Activated CD8-positive, alpha-beta memory T cell treated with anti-CD3 and anti-CD28 coated beads for 4 hours (primary cell): ENCODE measurements around the gene TM9SF3.

Source experiments
- DNase-seq, 2 donors: peaks; one replicate each; pipeline ENCODE4 v3.0.0-alpha.2; 2020; ENCODE audit warnings: low read depth in 2 of 2

The TM9SF3 gene

DNA sequence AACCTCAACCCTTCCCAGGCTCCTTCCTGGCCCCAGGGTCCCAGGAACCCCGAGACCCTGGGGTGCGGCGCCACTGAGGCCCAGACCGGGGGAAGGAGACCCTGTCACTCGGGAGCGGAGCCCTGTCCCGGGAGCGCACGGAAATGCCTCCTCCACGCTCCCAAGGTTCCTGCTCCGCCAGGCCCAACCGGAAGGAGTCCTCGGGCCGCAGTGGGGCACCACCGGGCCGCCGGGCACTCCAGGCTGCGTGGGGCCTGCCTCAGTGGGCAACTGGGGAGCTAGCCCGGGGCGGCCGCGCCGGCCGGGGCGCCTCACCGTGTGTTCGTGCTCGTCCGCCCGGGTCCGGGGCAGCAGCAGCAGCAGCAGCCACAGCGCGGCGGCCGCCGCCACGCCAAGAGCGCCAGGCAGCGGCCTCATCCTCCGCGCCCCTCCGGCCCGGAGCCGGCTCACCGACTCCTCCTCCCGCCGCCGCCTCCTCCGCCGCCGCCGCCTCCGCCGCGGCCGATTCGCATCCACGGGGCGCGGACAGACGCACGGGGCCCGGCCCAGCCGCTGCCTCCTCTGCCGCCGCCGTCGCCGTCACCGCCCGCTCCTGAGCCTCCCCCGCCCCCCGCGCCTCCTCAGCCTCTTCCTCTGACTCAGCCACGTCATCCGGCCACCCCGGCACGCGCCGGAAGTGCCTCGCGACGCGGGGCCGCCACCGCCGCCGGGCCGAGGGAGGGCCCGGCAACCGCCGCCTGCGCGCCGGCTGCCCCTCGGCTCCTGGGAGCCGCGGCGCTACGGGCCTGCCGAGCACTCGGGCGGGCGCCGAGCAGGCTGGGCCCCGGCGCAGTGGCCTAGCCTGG is at the start of gene TM9SF3:
TSS of gene TM9SF3 (minus strand) at position 594 of the 845 bp plus-strand sequence. CDS start at position 417, 177 bp downstream.
- DNase-seq, result peak; percentile 88 to 89

- DNase-seq, result no peak
Observed at GRCh38 chr10:96636551-96636950, 49.7 kb upstream of the TM9SF3 start.

DNA sequence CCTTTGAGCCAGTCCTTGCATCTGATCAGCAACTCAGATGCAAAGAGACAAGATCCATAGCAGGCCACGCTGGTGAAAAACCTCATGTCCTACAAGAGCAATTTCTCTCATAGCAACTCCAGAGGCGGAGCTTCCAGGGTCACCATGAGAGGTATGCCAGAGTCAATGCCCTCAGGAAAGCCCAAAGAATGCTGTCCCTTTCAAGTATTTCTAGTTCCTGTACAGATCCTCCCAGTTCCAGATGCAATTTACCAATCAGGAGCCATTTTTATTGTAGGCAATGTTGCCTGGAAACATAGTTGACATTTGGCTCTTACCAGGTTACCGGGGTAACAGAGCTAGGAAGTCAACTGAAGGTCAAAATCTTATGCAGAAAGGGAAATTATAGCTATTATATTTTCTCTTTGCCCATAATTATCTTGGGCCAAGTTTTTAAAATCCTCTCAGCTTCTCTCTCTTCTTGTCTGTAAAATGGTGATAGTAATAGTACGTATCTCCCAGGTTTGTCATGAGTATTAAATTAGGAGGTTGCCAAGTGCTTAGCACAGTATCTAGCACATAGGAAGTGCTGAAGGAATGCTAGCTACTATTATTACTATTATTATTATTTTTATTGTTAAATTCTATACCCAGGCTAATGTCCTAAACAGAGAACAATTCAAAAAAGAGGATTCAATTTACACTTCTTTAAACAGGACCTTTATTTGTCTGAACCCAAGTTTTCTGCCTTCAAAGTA is 46.3 kb upstream of the TM9SF3 start:
- no peak for DNase-seq

DNA sequence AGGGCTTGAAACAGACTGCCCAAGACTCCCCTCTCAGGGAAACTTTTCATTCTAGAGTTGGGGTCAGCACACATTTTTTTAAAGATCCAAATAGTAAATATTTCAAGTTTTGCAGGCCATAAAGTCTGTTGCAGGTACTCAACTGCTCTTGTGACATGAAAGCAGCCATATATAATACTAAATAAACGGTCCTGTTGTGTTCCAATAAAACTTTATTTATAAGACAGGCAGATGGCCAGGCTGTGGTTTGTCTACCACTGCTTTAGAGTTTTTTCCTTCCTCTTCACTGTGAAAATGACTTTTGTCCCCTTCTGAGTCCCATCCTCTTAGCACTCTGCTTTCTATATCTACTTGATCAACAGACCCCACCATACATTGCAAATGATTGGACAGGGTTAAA is 40.5 kb upstream of the TM9SF3 start:
- DNase-seq, result no peak

GRCh38 chr10:96626795-96627194 is 40.0 kb upstream of the TM9SF3 start:
- DNase-seq, result no peak

- DNase-seq, result no peak
Observed at GRCh38 chr10:96625173-96625572, 38.4 kb upstream of the TM9SF3 start.

DNA sequence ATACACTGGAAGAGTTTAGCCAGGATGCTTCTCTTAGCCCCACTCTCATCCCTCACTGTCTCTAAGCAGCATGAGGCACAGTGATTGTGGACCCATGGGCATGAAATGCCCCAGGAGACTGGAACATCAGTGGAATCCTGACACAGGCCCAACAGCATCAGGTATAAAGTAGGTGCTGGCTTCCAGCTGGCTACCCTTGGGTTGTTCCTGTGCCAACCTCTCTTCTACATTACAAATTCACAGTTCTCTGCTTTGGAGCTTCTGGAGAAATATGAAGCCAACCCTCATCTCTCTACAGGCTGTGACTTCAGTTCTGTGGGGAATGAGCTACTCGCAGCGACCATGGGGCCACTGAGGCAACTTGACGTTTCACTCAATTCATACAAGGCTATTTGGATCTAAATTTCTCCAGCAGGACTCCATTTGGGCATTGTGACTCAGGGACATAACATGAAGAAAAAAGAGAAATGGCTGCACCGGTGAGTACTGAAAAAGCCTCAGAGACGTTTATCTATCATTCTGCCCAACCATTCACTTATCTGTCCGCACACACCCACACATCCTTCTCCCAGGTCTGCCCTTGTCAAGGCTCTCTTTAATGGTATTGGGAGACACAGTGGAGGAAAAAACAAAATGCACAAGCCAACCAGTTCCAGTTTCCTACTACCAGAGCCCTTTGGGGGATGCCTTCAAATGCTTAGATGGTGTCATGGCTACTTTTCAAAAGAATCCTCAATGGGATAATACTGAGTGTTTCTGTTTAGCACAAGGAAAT is 35.4 kb upstream of the TM9SF3 start:
- no peak for DNase-seq

GRCh38 chr10:96619796-96620773 is 33.3 kb upstream of the TM9SF3 start:
- no peak for DNase-seq

GRCh38 chr10:96619120-96619519 is 32.3 kb upstream of the TM9SF3 start:
- DNase-seq, result no peak

- no peak for DNase-seq
Observed at GRCh38 chr10:96618653-96619052, 31.8 kb upstream of the TM9SF3 start.

DNA sequence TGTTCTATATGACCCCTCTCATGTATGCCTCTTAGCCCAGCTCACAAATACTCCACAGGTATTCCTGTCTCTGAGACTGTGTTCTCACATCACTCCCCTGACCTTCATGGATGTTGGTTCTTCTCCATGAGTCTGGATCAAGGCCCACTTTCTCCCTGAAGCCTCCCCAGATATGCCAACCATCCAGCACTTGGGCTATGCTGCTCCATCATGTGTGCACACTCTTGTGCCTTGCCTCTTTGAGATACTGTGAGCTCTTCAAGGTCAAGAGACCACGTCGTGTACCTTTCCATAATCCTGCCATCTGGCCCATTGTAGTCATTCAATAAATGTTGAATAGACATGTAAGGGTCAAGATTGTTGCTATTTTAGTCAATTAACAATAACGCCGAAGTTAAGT is 30.1 kb upstream of the TM9SF3 start:
- DNase-seq, result no peak

DNA sequence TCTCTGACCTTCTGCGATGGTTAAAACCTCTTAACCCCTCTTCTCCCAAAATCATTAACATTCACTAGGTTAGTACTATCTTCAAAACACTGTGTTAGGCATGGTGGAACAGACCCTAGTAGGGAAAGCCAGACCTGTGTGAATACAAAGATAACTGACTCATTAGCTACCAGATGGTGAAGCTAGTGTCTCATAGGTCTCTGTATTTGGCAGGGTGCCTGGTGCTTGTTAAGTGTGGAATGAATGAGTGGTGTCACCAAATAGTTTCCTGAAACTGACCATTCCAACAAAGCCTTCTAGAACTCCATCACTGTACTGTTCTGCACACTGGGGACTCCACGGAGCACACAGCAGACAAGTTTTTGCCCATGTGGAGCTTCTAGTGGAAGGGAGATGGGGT is 27.7 kb upstream of the TM9SF3 start:
- no peak for DNase-seq

DNA sequence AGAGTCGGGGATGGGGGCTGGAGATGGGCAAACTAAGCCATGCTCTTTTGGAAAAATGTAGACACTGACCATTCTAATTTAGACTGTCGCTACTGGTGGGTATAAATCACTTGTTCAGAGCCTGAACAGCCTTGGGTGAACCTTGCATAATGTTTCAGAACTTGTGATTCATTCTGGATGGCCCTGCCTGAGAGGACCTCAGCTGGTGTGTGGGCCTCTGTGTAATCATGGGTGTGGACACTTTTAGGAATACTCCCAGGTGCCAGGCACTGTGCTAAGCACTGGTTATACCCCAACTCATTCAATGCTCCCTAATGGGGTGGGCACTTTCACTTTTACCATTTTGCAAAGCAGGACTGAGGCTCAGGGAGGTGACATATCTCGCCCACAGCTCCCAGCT is 26.8 kb upstream of the TM9SF3 start:
- no peak for DNase-seq

- no peak for DNase-seq
Observed at GRCh38 chr10:96612055-96612830, 25.4 kb upstream of the TM9SF3 start.

DNA sequence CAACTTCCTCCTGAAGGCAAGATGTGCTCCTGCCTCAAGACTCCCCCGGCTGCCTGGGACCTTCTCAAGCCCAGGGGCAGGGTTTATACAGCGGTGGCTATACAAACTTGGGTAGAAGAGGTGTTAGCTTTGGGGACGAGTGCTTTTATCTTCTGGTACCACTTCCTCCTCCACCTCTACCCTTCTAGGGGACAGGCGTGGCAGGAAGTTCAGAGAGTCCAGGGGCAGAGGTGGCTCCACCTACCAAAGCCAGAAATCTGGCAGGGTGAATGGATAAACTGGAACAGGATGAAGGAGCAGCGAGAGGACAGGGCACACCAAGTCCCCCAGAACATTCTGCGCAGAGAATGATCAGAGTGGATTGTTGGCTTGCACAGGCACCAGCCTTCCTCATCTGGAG is 24.0 kb upstream of the TM9SF3 start:
- DNase-seq, result no peak

DNA sequence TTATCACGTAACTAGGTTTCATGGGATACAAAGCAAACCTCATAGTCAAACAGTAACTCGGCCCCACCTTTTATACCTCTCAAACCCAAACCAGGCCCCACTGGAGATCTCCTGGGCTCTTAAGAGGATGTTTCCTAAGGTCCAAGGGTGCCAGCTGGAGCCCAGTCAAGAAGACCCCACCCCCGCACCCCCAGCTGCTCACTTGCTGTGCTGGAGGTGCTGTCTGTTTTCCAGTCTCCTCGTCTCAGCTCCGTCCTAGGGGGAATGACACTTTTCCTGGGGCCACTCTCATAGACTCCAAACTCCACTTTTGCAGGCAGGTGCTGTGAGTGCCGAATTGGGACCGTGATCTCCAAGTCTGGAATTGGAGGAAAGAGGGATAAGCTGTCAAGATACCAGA is 22.7 kb upstream of the TM9SF3 start:
- DNase-seq, result no peak

- DNase-seq, result no peak
Observed at GRCh38 chr10:96608805-96609204, 22.0 kb upstream of the TM9SF3 start.

DNA sequence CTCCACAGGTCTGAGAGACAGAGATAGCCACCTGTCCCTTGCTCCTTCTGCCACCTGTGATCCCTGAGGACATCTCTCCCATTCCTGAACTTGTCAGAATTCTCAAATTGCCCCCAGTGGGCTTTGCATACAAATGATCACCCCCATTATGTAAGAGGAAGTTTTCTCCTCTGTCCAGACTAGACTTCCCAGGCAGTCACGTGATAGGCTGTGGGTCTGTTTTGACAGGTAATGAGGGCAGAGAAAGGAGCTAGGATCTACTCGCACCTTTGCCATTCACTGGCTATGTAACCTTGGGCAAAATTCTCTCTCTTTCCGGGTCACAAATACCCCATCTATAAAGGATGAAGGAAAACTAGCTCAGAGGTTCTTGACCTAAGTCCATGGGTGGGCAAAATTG is 21.4 kb upstream of the TM9SF3 start:
- DNase-seq, result no peak

GRCh38 chr10:96606946-96607345 is 20.1 kb upstream of the TM9SF3 start:
- no peak for DNase-seq

DNA sequence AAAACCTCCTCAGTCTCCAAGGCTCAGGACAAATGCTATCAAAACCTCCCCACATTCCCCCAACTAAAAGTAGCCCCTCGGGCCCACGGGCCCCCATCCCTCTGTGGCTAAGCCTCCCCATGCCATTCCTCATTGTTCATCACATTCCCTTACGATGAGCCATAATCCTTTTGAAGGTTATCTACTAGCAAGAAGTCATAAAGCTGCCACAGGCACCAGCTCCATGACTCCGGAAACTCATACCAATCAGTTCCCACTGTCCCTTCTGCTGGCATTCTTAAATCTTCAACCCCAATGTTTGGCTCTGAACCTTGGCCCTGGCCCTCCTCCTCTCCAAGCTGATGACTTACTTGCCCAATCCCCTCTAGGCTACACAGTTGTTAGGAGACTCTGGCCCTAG is 19.4 kb upstream of the TM9SF3 start:
- no peak for DNase-seq
